ENCODE data around the gene PTGS1. TPM values are rescaled to one million over a fixed set of nuclear protein-coding genes. Genes with fewer than 3 reads are reported as not detected.
A peak's percentile ranks its signal among the peaks of the same experiment; 100 is the strongest.

Gene PTGS1
- total RNA-seq (2021; fragmentation: NEBNext Ultra II Directional; extraction: Animal tissue kit (Norgen Biotek cat#: 25700)): 1.1 and 1.3 TPM in 2 replicates
- polyA plus RNA-seq (2011; rRNA removed): 1.9 and 2.4 TPM in 2 replicates
- polyA plus RNA-seq (2011; cell fraction: cytosol; rRNA removed): 1.9 TPM
- polyA plus RNA-seq (2011; cell fraction: nucleus; rRNA removed): 2.9 TPM
- polyA plus RNA-seq (2012, experiment 1 of 2): 0.93 to 2.0 TPM (median 1.7 TPM) in 4 replicates
- polyA plus RNA-seq (2012, experiment 2 of 2): 1.00 TPM
- 1.4 TPM for polyA plus RNA-seq (2013, experiment 1 of 2)
- polyA plus RNA-seq (2013, experiment 2 of 2): 1.5 TPM
- polyA minus RNA-seq (2011; rRNA and poly(A)+ RNA removed): 1.8 and 2.2 TPM in 2 replicates
- polyA minus RNA-seq (2011; cell fraction: cytosol; rRNA and poly(A)+ RNA removed): 1.2 TPM
- 1.1 TPM for polyA minus RNA-seq (2011; cell fraction: nucleus; rRNA and poly(A)+ RNA removed)
- long read RNA-seq, experiment 1, partial matches to known transcripts: 0 of 1 reads
- long read RNA-seq, experiment 1, other reads (novel, unspliced or antisense): 1 of 1 reads
- long read RNA-seq, experiment 2, full-length matches to known transcripts: 1 of 1 reads
- long read RNA-seq, experiment 2, partial matches to known transcripts: 0 of 1 reads
- long read RNA-seq, experiment 2, other reads (novel, unspliced or antisense): 0 of 1 reads

- Histone ChIP-seq H2BK15ac (ENCODE audit: low read length) (peak within 1 kb of the TSS; percentile 46; the same call in 1 of the 2 replicates), H2AK5ac (ENCODE audit: low read depth, low read length) (no peak within 1 kb of the TSS), H4K8ac (ENCODE audit: extremely low read depth, insufficient read depth, low read length) (0 out of 2 replicates have a peak within 1 kb of the TSS, but pooled peaks have one; percentile 18), H3K14ac (ENCODE audit: insufficient read length) (no peak within 1 kb of the TSS), H3K4me3 (ENCODE audit: extremely low read depth in 1 of 4, insufficient read depth in 2 of 4, low read depth in 3 of 4, low read length in 4 of 4) (peak within 1 kb of the TSS; percentile 55 to 71 (median 59)), H3K23me2 (ENCODE audit: low read depth, low read length) (peaks cover 8% of the 10 kb centered on the region), H2BK12ac (ENCODE audit: low read depth, low read length) (peak within 1 kb of the TSS; percentile 22; the same call in 1 of the 2 replicates), H3K18ac (ENCODE audit: extremely low read depth, low read length) (no peak within 1 kb of the TSS), H2BK5ac (ENCODE audit: low read depth, low read length) (no peak within 1 kb of the TSS), H3K4ac (replicated peaks; ENCODE audit: insufficient read length, low read depth, low read length) (no peak within 1 kb of the TSS), H3K36me3 (ENCODE audit: control insufficient read depth in 2 of 4, insufficient read depth in 4 of 4, low read length in 3 of 4) (no peaks in the 10 kb centered on the region), H2BK20ac (ENCODE audit: low read length) (peak within 1 kb of the TSS; percentile 5; the same call in 1 of the 2 replicates), H4K91ac (replicated peaks; ENCODE audit: insufficient read length, low read length) (no peak within 1 kb of the TSS), H2AFZ (ENCODE audit: low read length) (0 out of 2 replicates have a peak within 1 kb of the TSS, but pooled peaks have one; percentile 91), H2BK120ac (replicated peaks; ENCODE audit: low read depth, low read length) (no peak within 1 kb of the TSS), H3K4me2 (ENCODE audit: insufficient read depth in 1 of 2, low read depth in 2 of 2, low read length in 2 of 2) (peak within 1 kb of the TSS; percentile 78), H4K20me1 (replicated peaks in 1 of 2; ENCODE audit: control insufficient read depth in 1 of 2, insufficient read depth in 2 of 2, low read length in 2 of 2) (no peaks in the 10 kb centered on the region), H4K5ac (ENCODE audit: insufficient read length, low read depth, low read length) (no peak within 1 kb of the TSS), H3K27ac (ENCODE audit: low read depth, low read length) (no peak within 1 kb of the TSS), H3K79me1 (ENCODE audit: low read depth, low read length) (no peaks in the 10 kb centered on the region), H3K27me3 (replicated peaks in 1 of 4; ENCODE audit: control insufficient read depth in 3 of 4, extremely low read depth in 1 of 4, insufficient read depth in 3 of 4, low read length in 3 of 4) (peaks cover 5 to 45% (median 36%) of the 10 kb centered on the region in 4 experiments), H3K4me1 (replicated peaks in 1 of 4; ENCODE audit: control insufficient read depth in 3 of 4, insufficient read depth in 4 of 4, low read length in 3 of 4) (peaks cover 13 to 20% (median 16%) of the 10 kb centered on the region in 4 experiments), H3K79me2 (ENCODE audit: control insufficient read depth in 1 of 2, insufficient read depth in 2 of 2, low read length in 2 of 2) (no peaks in the 10 kb centered on the region), H3K23ac (ENCODE audit: insufficient read length) (no peak within 1 kb of the TSS), H3K9me3 (ENCODE audit: insufficient read depth in 2 of 2, low read depth in 1 of 2, low read length in 1 of 2) (no peaks in the 10 kb centered on the region), H3K56ac (replicated peaks; ENCODE audit: insufficient read length, low read depth, low read length) (no peak within 1 kb of the TSS), H3K9ac (replicated peaks in 1 of 4; ENCODE audit: extremely low read depth in 1 of 4, low read depth in 3 of 4, low read length in 3 of 4) (no peak within 1 kb of the TSS)
- WGBS, 2 experiments (ENCODE audit: extremely low coverage in 1 of 2, insufficient coverage in 1 of 2, insufficient read length in 1 of 2, insufficient replicate concordance in 2 of 2, low coverage in 1 of 2, low lambda C conversion rate in 2 of 2, missing lambda C conversion rate in 1 of 2): 15% methylated on average over 12 of the region's 39 CpGs; no CpG with 5 or more reads in 1 of the 2 experiments
- ChIA-PET POLR2A (ENCODE audit: partially characterized antibody) (interaction anchor here (1.7 to 1.8 kb wide), 2 partner anchors 14 to 242 kb away, joined by 3 to 5 read pairs; no protein-coding TSS in a partner anchor), CTCF (ENCODE audit: partially characterized antibody) (interaction anchor here (0.8 to 6.1 kb wide), 5 partner anchors 15 to 248 kb away, joined by 3 to 42 read pairs (median 4); no protein-coding TSS in a partner anchor)
- FAIRE-seq: no peak
- DNase-seq (ENCODE audit: low read depth in 1 of 2, low spot score in 2 of 2): peak in 1 of 2 experiments; percentile 65
- peak in 1 of 2 experiments; percentile 49; a peak in 1 of 4 replicates for TF ChIP-seq HDAC2 (IDR thresholded peaks at IDR 0.05; ENCODE audit: borderline replicate concordance in 1 of 2, low read depth in 2 of 2, low read length in 2 of 2)
- TF ChIP-seq RNF2 (IDR thresholded peaks at IDR 0.05; ENCODE audit: borderline replicate concordance, low read depth, low read length, missing control alignments, poor library complexity, severe bottlenecking): peak; percentile 23
- no peak; the same call in 1 of the 2 replicates for TF ChIP-seq EGR1 (IDR thresholded peaks at IDR 0.05; ENCODE audit: borderline replicate concordance, low read depth, low read length)
- TF ChIP-seq E2F6 (IDR thresholded peaks at IDR 0.05): no peak
- TF ChIP-seq RBBP5 (IDR thresholded peaks at IDR 0.05; ENCODE audit: borderline replicate concordance, low read depth, low read length): peak; percentile 79; the same call in 1 of the 2 replicates
Observed at GRCh38 chr9:122370869-122371755, at the start of gene PTGS1. Gene PTGS1 (plus strand): TSS chr9:122371024. CDS start chr9:122371085, 61 bp downstream.

Measured in H1 (cell line).